ENCODE data around the gene CCDC186. TPM values are rescaled to one million over a fixed set of nuclear protein-coding genes. Genes with fewer than 3 reads are reported as not detected.

The CCDC186 gene
- total and polyA plus RNA-seq, 2 of the 13 experiments (the other 11 are each of a cell fraction or from before 2014, with no cell fraction given): 4.2 to 11.8 TPM

GRCh38 chr10:114173921-114174694 is at the start of gene CCDC186 (continued):
- no peak for TF ChIP-seq PHF21A (CRISPR knock-in tag; IDR thresholded peaks at IDR 0.05)
- TF ChIP-seq RFXANK (CRISPR knock-in tag; IDR thresholded peaks at IDR 0.05): peak; percentile 90; the same call in 1 of the 2 replicates
- TF ChIP-seq SNRNP70 (IDR thresholded peaks at IDR 0.05; ENCODE audit: low read depth, low read length): no peak
- TF ChIP-seq ZNF296 (CRISPR knock-in tag; conservative IDR thresholded peaks at IDR 0.05): no peak
- TF ChIP-seq PBX2 (CRISPR knock-in tag; IDR thresholded peaks at IDR 0.05): no peak
- no peak for TF ChIP-seq ZNF784 (CRISPR knock-in tag; IDR thresholded peaks at IDR 0.05; ENCODE audit: borderline replicate concordance)
- no peak for TF ChIP-seq ZNF318 (CRISPR knock-in tag; IDR thresholded peaks at IDR 0.05)
- TF ChIP-seq ZBTB14 (CRISPR knock-in tag; IDR thresholded peaks at IDR 0.05): no peak; the same call in 1 of the 2 replicates
- no peak for TF ChIP-seq ZNF253 (CRISPR knock-in tag; IDR thresholded peaks at IDR 0.05; ENCODE audit: borderline replicate concordance)
- TF ChIP-seq ZNF530 (CRISPR knock-in tag; IDR thresholded peaks at IDR 0.05; ENCODE audit: low read depth): no peak
- no peak for TF ChIP-seq HIC2 (CRISPR knock-in tag; IDR thresholded peaks at IDR 0.05; ENCODE audit: low read depth)
- no peak for TF ChIP-seq MBNL3 (CRISPR knock-in tag; conservative IDR thresholded peaks at IDR 0.05)
- TF ChIP-seq GMEB1 (CRISPR knock-in tag; IDR thresholded peaks at IDR 0.05; ENCODE audit: borderline replicate concordance): peak; percentile 16; the same call in 1 of the 2 replicates

All from HepG2 (cell line).